ENCODE measurements around the gene TRPM6. TPM values are rescaled to one million over a fixed set of nuclear protein-coding genes. Genes with fewer than 3 reads are reported as not detected.

TRPM6 gene
- total and polyA plus RNA-seq, 12 donors, result under 0.01 to 0.43 (median 0.19) TPM

DNA sequence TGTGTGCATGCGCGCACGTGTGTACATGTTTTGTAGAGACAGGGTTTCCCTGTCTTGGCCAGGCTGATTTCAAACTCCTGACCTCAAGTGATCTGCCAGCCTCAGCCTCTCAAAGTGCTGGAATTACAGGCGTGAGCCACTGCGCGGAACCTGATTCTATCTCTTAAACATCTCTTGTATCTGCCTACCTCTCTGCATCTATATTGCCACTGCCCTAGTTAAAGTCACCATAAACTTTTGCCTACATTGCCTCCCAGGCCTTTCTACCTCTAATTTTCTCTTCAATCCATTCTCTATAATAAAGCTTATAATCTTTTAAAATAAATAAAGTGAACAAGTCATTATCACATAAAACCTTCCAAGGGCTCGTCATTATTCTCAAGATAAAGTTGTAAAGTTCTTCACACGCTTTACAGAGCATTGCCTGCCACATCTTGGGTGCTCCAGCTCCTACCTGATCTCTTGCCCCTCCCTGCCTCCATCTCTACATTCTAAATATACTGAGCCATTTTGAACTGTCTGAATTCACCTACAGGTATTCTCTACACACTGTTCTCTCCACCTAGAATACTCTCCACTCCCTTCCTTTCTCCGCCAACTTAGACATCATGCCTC lies 15.0 kb downstream of the TRPM6 start:
- H3K27ac ChIP-seq, result no peak overlapping the region
- WGBS, 4 donors, result 80 to 88% (median 84%) methylated on average over 9 of the region's 9 CpGs
- no peak for DNase-seq
- intact Hi-C loops (cut with DNase I), result no loop called here
- H3K27me3 ChIP-seq, result no peaks in the 10 kb centered on the region
- H3K4me1 ChIP-seq (replicated peaks in 1 of 2), result no peaks in the 10 kb centered on the region
- no peaks in the 10 kb centered on the region for H3K36me3 ChIP-seq (replicated peaks in 1 of 2)
- TF ChIP-seq, protein P1, sequence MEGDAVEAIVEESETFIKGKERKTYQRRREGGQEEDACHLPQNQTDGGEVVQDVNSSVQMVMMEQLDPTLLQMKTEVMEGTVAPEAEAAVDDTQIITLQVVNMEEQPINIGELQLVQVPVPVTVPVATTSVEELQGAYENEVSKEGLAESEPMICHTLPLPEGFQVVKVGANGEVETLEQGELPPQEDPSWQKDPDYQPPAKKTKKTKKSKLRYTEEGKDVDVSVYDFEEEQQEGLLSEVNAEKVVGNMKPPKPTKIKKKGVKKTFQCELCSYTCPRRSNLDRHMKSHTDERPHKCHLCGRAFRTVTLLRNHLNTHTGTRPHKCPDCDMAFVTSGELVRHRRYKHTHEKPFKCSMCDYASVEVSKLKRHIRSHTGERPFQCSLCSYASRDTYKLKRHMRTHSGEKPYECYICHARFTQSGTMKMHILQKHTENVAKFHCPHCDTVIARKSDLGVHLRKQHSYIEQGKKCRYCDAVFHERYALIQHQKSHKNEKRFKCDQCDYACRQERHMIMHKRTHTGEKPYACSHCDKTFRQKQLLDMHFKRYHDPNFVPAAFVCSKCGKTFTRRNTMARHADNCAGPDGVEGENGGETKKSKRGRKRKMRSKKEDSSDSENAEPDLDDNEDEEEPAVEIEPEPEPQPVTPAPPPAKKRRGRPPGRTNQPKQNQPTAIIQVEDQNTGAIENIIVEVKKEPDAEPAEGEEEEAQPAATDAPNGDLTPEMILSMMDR (IDR thresholded peaks at IDR 0.05), result no peak
- TF ChIP-seq POLR2A (IDR thresholded peaks at IDR 0.05), result no peak
- H3K9me3 ChIP-seq (replicated peaks in 1 of 3), result no peaks in the 10 kb centered on the region
- no peak overlapping the region for H3K4me3 ChIP-seq

DNA sequence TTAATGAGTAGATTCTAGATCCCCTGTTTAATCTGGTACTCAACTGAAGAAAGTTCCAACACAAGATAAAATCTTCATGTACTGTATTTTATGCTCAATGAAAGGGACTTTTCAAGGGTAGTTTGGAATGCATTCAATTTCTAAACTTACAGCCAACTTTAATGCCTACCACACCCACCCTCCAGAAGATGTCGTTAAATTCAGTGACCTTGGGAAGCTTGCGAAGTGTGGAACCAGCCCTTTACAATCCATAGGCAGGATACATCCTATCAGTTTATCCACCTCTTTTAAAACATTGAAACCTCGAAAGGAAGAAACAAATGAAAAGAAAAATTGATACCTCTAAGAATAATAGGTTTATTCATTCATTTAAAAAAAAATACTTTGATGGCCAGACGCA lies 20.2 kb downstream of the TRPM6 start:
- H3K27ac ChIP-seq, result no peak overlapping the region
- H3K4me1 ChIP-seq (replicated peaks in 1 of 2), result no peaks in the 10 kb centered on the region
- H3K36me3 ChIP-seq (replicated peaks in 1 of 2), result no peaks in the 10 kb centered on the region
- TF ChIP-seq, protein P1 (IDR thresholded peaks at IDR 0.05), result no peak
- TF ChIP-seq POLR2A (IDR thresholded peaks at IDR 0.05), result no peak
- H3K4me3 ChIP-seq, result no peak overlapping the region
- WGBS, 4 donors, result 64 to 82% (median 73%) methylated on average over 4 of the region's 4 CpGs
- intact Hi-C loops (cut with DNase I), result no loop called here
- no peak for DNase-seq
- no peaks in the 10 kb centered on the region for H3K27me3 ChIP-seq
- H3K9me3 ChIP-seq (replicated peaks in 1 of 3), result no peaks in the 10 kb centered on the region

DNA sequence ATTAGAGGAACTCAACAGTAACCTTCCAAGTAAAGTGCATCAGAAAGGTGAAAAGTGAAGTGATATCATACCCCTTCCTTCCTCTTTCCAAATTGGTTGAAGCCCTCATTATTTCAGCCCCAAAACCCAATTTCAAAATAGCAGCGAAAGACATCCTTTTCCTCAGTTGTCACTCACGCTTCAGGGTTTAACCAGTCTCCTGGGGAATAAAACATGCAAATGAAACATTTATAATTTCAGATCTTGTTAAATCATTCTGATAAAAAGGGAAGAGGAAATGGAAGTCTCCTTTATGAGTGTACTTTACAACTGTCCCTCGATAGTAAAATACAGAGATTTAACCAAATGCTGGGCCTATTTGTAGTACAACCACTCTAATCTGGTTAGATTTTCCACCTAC lies 22.5 kb downstream of the TRPM6 start:
- no peaks in the 10 kb centered on the region for H3K36me3 ChIP-seq (replicated peaks in 1 of 2)
- no peaks in the 10 kb centered on the region for H3K9me3 ChIP-seq (replicated peaks in 1 of 3)
- no peaks in the 10 kb centered on the region for H3K27me3 ChIP-seq
- TF ChIP-seq, protein P1 (IDR thresholded peaks at IDR 0.05), result no peak
- no peak for TF ChIP-seq POLR2A (IDR thresholded peaks at IDR 0.05)
- DNase-seq, result no peak
- no peak overlapping the region for H3K27ac ChIP-seq
- H3K4me1 ChIP-seq (replicated peaks in 1 of 2), result no peaks in the 10 kb centered on the region
- 53 to 72% (median 65%) methylated on average over 3 of the region's 3 CpGs for WGBS, 4 donors
- intact Hi-C loops (cut with DNase I), result no loop called here
- H3K4me3 ChIP-seq, result no peak overlapping the region

DNA sequence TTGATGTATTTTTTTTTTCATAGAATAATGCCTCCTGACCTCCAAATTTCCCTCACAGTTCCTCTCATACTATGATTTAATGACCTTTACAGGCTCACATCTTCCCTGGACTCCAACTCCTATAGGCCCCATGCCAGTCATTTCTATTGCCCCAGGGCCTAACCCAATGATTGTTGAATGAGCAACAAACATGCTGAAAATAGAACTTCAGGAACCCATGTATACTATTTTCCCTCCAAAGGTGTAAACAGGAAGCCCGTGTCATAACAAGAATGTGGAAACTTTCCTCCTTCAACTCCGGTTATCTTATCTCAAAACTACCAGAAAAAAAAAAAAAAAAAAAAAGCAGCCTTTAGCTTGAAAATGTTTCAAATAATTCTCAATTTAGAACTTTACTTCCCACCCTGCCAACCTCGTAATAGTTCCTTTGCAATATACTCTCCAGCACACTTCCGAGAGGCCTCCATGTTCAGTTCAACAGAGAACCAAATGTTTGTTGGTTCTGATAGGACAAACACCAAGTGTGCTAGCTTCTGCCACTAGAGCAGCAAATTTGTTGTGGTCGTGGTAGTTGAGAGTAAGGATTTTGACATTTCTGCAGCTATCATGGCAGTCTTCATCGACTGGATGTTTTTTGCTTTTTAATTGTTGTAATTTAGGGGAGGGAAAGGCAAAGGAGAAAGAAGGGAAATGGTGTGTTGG lies 25.8 kb downstream of the TRPM6 start:
- intact Hi-C loops (cut with DNase I), result no loop called here
- Histone ChIP-seq H3K27ac (no peak overlapping the region), H3K27me3 (no peaks in the 10 kb centered on the region), H3K9me3 (replicated peaks in 1 of 3) (no peaks in the 10 kb centered on the region), H3K36me3 (replicated peaks in 1 of 2) (no peaks in the 10 kb centered on the region), H3K4me1 (replicated peaks in 1 of 2) (no peaks in the 10 kb centered on the region), H3K4me3 (no peak overlapping the region)
- DNase-seq, result no peak
- no peak for TF ChIP-seq POLR2A (IDR thresholded peaks at IDR 0.05)
- TF ChIP-seq, protein P1 (IDR thresholded peaks at IDR 0.05), result no peak
- WGBS, 4 donors, result 60 to 68% (median 65%) methylated on average over 6 of the region's 6 CpGs
